GM19324 (cell line): ENCODE measurements around the gene STT3B.

Experiments used
- ATAC-seq: cut with Tn5 transposase; IDR thresholded peaks from one replicate; pipeline ENCODE4 v1.9.1; 2021; ENCODE audit warnings: mild to moderate bottlenecking, moderate library complexity; ENCODE audit not compliant: unreplicated experiment, low FRiP score

The STT3B gene

DNA sequence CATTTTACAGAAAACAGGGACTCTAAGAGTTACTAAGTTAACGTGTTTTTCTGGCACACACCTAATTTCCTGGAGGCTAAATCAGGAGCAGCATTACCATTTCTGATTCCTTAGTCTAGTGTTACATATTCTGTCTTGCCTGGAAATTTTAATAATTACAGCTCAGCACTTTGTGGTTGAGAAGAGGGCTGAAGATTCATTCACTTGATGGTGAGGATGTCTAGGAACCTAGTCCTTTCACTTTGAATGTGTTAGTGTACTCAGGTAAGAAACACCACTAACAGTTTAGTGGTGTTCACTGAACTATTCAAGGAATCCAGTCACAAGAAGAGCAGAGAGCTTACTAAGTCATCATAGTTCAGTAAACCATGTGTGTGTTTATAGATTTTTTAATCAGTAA lies 102.8 kb downstream of the STT3B start:
- no peak for ATAC-seq

DNA sequence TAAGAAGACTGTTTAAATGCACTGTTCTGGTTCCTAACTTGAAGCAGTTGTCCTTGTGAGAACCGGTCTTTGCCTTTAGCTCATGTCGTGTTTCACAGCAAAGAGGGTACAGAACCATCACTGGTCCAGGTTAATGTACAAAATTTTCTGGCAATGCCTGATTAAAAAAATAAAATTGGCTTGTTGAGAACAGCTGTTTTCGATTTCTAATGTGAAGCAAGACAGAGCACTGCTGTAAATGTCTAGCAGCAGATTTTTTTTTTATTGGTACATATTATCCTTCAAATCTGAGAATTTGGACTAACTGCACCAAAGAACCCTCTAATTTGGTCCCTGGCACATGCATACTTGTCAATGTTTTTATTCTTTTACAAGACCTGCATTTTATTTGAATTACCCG lies 103.3 kb downstream of the STT3B start:
- no peak for ATAC-seq

DNA sequence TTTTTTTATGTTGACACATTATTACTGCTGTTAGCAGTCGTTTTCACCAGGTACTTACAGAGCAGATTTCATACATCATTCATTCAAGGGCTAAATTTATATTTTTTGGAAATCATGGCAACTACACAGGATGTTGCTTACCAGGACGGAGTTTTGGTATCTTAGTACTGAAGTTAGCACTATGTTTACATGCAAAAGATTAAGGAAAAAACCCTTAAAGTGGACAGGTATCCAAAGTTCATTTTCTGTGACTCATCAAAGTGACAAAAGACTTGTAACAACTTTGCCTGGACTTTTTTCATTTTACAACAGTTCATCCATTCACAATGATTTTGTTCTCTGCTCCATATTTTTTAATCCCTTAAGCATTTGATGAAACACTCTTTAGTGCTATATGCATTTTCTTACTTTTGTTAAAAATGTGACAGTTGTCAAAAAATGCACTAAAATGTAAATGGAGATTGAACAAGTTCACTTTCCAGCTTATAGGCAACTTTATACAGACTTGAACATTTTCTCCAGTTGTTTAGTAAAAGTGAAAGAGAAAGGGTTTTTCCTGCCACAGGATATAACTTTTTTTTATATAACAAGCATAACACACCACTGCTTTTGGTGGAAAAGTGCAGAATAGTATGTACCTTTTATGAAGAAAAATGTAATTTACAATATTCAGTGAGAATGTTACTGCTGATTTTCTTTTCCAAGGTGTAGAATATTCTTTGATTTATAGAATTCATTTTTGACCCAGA lies 104.1 kb downstream of the STT3B start:
- no peak for ATAC-seq

DNA sequence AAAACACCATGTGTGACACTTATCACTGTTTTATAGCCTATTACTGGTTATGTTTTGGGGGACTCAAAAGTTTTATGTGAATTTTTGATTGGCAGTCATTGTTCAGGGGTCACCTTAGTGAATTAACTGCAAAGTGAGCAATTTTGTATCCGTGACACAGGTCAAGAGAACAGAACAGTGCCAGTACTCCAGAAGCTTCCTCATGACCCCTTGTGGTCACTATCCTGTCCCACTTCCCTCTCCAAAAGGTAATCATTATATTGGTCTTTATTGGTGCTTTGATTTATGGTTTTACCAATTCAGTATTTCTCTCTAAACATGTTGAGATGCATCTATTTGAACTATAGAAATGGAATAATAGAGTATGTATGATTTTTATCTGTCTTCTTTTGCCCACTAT lies 107.1 kb downstream of the STT3B start:
- ATAC-seq = no peak

DNA sequence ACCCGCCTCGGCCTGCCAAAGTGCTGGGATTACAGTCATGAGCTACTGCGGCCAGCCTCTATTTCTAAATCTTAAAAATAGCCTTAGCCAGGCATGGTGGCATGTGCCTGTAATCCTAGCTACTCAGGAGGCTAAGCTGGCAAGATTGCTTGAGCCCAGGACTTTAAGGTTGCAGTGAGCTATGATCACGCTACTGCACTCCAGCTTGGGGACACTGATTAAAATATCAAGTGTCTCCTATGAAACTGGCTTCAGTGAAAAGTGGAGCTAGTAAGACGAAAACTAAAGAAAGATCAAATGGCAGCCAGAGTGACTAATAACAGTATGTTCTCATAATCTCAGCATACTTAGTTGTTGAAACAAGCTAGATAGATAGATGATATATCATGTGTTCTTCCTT lies 112.5 kb downstream of the STT3B start:
- ATAC-seq = no peak

DNA sequence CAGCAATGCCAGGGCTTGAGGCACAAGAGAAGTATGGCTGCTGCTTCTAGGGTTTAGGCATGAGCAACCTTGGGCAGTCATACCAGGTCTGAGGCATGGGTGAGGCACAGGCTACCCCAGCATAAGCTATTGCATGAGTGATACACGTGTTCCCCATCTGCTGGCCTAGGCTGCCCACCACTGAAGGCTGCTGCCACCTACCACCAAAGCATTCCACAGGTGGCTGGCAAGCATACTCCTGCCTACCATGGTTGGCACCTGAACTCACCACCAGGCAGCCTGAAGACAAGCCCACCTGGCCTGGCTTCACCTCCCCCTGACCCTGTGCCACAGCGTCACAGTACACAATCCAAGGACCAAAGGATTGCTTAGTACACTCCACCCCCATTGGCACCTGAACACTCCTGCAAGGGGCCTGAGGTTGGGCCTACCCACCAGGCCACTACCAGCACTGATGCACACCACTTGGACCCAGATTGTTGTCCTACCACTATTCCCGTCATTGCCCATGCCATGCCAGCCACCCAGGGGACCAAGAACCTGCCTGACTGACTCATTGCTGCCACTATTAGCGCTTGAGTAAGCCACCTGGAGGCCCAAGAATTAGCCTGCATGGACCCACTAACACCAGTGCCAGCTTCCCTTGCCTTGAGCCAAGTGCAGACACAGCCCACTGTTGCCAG lies 115.7 kb downstream of the STT3B start:
- ATAC-seq = no peak

DNA sequence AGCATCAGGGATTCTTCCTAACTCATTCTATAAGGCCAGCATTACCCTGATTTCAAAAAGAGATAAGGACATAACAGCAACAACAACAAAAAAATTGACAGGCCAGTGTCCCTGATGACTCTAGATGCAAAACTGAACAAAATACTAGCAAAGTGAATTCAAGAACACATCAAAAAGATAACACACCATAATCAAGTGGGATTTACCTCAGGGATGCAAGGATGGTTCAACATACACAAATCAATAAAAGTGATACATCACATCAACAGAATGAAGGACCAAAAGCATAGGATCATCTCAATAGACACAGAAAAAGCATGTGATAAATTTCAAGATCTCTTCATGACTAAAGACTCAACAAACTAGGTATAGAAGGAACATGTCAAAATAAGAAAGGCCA lies 119.6 kb downstream of the STT3B start:
- no peak for ATAC-seq

DNA sequence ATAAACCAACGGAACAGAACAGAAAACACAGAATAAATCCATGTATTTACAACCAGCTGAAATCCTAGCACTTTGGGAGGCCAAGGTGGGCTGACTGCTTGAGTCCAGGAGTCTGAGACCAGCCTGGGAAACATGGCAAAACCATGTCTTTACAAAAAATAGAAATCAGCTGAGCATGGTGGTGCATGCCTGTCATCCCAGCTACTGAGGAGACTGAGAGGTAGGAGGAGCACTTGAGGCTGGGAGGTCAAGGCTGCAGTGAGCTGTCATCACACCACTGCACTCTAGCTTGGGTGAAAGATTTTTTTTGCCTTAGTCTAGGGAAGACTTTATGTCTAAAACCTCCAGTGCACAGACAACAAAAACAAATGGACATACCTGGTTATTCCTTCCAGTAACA lies 120.7 kb downstream of the STT3B start:
- ATAC-seq = no peak

DNA sequence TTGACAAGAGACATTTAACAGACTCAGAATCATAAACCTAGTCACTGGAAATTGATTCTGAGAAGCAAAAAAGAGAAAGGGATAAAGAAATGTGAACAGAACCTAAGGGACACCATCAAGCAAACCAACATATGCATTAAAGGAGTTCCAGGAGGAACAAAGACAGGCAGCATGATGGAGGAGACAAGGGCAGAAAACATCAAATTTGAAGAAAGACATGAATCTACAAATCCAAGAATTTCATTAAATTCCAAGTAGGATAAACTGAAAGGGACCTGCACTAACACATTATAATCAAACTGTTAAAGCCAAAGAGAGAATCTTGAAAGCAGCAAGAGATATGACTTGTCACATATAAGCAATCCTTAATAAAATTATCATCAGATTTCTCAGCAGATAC lies 122.3 kb downstream of the STT3B start:
- ATAC-seq = no peak

DNA sequence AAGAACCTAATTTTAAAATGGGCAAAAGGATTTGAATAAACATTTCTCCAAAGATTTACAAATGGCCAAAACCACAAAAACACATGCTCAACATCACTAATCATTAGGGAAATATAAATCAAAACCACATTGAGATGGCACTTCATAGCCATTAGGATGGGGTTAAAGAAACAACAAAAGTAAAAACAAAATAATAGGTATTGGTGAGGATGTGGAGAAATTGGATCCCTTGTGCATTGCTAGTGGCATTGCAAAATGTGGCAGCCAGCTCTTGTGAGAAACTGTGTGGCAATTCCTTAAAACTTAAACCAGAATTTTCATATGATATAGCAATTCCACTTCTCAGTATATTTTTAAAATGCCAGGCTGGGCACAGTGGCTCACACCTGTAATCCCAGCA lies 126.5 kb downstream of the STT3B start:
- no peak for ATAC-seq

DNA sequence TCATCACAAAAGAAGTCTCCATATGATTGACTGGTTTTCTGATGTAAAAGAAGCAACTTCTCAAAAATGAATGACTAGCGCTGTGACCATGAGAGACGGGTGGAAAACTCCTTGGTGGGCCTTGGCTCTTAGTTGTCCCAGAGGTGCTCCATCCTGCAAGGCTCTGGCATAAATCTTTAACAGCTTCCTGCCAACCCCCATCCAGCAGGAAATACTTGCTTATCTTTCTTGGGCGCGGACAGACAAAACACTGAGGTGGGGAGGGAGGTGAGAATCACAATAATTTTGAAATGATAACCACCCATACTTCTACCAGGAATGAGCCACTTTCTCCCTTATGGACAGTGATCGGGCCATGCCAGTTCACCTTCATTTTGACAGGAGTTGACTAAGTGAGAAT lies 128.6 kb downstream of the STT3B start:
- ATAC-seq = no peak

DNA sequence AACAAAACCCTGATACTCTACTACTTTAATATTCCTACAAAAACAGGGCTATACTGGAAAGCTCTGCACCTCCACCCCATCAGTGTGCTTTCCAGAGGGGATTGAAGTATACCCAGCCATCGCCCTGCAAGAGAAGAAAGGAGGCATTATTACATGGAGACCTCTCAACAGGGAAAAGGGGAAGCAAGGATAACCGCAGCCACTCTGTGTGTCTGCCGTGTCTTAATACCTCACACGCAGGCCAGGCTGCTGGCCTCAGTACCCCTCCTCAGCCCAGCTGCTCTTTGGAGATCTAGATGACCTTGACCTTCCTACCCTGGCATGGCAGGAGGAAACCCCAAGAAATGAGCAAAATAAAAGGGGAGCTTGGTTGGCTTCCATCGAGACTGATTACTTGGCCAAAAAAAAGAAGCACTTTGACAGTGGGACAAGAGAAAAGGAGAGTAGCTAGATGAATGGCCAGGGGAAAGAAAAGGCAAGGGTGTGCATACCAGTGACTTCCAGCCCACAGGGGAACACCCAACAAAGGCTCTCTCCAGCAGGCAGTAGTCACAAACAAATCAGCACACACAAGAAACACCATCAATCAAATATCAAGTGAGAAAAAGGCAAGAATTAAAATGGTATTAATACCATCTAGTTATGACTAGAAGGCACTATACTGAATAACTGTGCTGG lies 129.4 kb downstream of the STT3B start:
- ATAC-seq = no peak

DNA sequence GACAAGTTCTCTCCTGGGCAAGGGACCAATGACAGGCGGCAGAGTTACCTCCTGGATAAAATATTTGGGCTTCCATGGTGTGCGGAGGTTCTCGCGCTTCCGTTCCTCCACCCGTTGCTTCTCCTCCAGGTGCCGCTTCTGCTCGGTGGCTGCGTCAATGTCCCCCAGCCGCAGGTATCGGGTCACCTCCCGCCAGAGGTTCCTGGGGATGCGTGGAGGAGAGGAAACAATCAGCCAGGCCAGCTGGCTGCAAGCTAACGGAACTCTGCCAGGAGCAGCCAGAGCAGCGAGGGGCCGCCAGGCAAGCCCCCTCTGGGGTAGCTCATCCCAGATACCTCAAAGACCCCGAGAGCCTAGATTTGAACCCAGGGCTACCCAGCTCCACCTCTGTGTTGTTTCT lies 131.3 kb downstream of the STT3B start:
- ATAC-seq = no peak

DNA sequence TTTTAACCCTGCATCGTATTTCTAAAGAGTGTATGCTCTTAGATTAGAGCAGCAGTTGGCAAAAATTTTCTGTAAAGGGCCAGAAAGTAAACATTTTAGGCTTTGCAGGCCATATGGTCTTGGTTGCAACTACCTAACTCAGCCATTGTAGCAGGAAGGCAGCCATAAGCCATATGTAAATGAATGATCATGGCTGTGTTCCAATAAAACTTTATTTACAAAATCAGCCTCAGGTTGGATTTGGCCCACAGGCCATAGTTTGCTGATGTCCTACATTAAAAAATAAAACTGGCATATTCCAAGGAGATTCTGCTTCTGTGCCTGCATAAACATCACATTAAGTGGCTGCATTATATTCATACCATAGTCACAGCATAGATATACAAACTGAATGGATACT lies 134.9 kb downstream of the STT3B start:
- no peak for ATAC-seq

DNA sequence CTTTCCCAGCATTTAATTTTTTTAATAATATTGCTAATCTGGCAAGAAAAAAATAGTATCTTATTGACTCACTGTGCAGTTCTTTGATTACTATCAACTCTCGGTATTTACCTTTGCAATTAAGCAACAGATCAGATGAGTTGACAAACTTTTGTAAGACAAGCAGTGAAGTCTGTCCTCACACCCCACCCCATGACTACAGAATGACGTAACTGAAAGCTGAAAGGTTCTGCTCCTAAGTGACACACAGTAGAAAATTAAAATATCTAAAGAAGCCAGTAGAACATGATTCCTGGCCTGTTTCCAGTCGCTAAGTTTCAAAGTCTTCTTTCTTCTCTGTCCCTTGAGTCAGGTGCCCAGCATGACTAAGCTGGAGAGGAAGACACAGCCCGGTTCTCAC lies 135.5 kb downstream of the STT3B start:
- ATAC-seq = no peak

DNA sequence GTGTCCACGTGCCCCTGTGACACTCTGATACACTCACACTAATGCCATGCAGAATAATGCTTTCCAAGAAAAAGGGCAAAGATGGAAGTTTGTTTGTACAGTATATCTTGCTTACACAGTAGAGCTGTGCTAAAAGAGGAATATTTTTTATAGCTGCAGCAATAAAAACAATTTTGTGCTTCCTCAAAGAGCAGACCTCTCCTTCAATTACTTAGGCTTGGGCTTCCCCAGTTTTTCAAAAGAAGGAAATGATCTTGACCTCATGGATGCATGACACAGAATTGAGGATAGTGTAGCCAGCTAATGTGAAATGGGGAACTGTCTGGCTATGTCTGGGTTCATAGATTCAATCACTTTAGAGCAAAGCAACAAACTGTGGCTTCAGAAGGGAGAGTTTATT lies 137.4 kb downstream of the STT3B start:
- no peak for ATAC-seq

DNA sequence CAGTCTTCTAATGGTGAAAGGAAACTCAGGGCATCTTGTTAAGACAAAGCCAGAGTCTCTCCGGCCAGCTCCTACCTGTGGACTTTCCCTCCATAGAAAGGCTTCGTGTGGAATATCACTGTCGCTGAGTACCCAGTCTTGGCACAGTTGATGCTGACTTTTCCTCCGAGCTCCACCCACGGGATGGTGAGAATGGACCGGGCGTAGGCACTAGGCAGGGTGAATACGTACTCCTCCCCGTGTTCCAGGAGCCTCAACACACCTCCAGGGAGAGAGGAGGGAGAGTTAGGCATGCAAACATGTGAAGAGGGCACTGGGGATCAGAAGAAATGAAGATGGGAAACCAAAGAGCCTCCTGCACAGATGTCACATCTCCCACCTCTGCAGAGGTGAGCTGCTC lies 138.0 kb downstream of the STT3B start:
- ATAC-seq = no peak

DNA sequence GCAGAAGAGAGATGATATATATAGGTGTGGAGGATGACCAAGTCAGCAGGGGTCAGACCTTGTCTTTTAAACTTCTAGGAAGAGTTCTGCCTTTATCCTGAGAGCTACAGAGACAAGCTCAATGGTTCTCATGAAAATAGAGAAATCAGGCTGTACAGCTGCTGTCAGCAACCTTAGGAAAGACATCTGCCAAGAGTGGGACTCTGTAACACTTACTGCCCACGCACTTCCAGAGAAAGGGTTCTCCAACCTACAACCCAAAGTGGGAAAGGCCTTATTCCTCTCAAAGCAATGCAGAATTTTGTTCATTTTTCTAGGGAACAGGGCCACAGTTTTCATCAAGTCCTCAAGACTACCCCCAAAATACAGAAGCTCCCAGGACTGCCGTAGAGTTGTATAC lies 138.7 kb downstream of the STT3B start:
- no peak for ATAC-seq

DNA sequence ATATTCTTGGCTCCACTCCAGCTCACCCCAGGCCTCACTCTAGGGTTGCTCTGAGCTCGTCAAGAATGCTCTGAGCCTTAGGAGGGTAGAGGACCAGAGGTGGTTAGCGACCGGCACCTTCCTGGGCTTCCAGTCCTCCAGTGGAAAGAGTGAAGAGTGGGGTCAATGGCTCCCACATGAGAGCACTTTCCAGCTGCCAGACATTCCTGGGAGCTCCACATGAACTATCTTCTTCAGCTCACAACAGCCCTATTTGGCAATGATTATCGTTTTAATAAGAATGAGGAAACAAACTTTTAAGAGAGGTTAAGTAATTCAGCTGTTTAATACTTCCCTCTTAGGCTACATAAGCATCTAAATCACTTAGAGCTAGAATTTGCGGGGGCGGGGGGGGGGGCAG lies 139.3 kb downstream of the STT3B start:
- ATAC-seq = no peak

DNA sequence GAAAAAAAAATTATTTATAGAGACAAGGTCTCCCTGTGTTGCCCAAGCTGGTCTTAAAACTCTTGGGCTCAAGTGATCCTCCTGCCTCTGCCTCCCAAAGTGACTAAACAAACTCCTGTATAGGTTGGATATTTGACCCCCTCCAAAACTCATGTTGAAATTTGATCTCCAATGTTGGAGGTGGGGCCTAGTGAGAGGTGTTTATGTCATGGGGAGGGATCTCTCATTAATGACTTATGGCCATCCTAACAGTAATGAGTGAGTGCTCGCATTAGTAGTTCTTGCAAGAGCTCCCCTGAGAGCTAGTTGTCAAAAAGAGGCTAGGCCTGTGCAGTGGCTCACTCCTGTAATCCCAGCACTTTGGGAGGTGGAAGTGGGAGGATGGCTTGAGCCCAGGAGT lies 141.2 kb downstream of the STT3B start:
- ATAC-seq = no peak

DNA sequence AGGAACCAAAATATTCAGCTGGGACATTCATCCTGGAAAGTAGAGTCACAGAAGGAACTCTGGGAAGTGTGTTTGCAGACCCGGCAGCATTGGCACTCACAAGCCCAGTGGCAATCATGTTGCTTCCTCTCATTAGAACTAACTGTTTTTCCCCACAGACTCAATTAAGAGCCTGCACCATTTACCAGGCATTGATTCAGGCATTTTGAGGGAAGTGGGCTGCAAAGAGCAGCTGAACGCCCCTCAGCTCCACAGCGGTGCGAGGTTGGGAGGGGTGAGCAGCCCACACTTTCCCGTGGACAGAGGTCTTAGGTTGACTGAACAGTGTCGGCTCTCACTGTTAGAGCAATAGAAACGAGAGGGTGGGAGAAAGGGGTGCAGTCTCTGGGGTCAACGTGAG lies 143.8 kb downstream of the STT3B start:
- no peak for ATAC-seq
